NCI-H2081 (cell line): Measurements from ENCODE around the gene HSP90AB1.
A peak's percentile ranks its signal among the peaks of the same experiment; 100 is the strongest.

ENCODE experiments used
- DNase-seq, 2 experiments: peaks; one replicate each; lab custom pipeline; 2025; lab: John Stamatoyannopoulos, UW

The HSP90AB1 gene

GRCh38 chr6:44246663-44247337, at the start of gene HSP90AB1:
Gene HSP90AB1 (plus strand): TSS chr6:44247101. CDS start chr6:44248630, 1,529 bp downstream.
- DNase-seq: peak; percentile 98

- DNase-seq: no peak
These were observed 48.2 kb upstream of the HSP90AB1 start for GRCh38 chr6:44198684-44199083.

GRCh38 chr6:44199883-44200282, 47.0 kb upstream of the HSP90AB1 start:
- DNase-seq: no peak

GRCh38 chr6:44201200-44201599, 45.7 kb upstream of the HSP90AB1 start:
- DNase-seq: no peak

- no peak for DNase-seq
These were observed 45.1 kb upstream of the HSP90AB1 start for GRCh38 chr6:44201638-44202303.

- DNase-seq: no peak
These were observed 44.4 kb upstream of the HSP90AB1 start for GRCh38 chr6:44202332-44202971.

GRCh38 chr6:44202972-44203750, 43.7 kb upstream of the HSP90AB1 start:
- DNase-seq: no peak

GRCh38 chr6:44203955-44204354, 42.9 kb upstream of the HSP90AB1 start:
- no peak for DNase-seq

GRCh38 chr6:44207966-44208365, 38.9 kb upstream of the HSP90AB1 start:
- DNase-seq: no peak

- no peak for DNase-seq
These were observed 35.6 kb upstream of the HSP90AB1 start for GRCh38 chr6:44211284-44211683.

- no peak for DNase-seq
These were observed 32.6 kb upstream of the HSP90AB1 start for GRCh38 chr6:44214307-44214706.

GRCh38 chr6:44216677-44217331, 30.1 kb upstream of the HSP90AB1 start, which contains the start of gene MYMX:
Gene MYMX (plus strand): TSS chr6:44216926. CDS start chr6:44217472, 546 bp downstream.
- DNase-seq: peak in 1 of 2 experiments; percentile 22

- DNase-seq: peak in 1 of 2 experiments; percentile 11
These were observed 29.4 kb upstream of the HSP90AB1 start for GRCh38 chr6:44217332-44218143.

GRCh38 chr6:44219053-44219814, 27.7 kb upstream of the HSP90AB1 start:
- DNase-seq: peak; percentile 19 to 37

- no peak for DNase-seq
These were observed 26.8 kb upstream of the HSP90AB1 start for GRCh38 chr6:44219815-44220784.

- DNase-seq: no peak
These were observed 26.0 kb upstream of the HSP90AB1 start for GRCh38 chr6:44220913-44221290.

GRCh38 chr6:44221291-44221960, 25.5 kb upstream of the HSP90AB1 start:
- peak; percentile 77 to 85 for DNase-seq

- DNase-seq: no peak
These were observed 25.0 kb upstream of the HSP90AB1 start for GRCh38 chr6:44221961-44222335.
